Camera-type eye (tissue), 1 donor: ENCODE results near the gene SH2D1B. TPM values are rescaled to one million over a fixed set of nuclear protein-coding genes. Genes with fewer than 3 reads are reported as not detected.

ENCODE experiments used
- total RNA-seq: library from RNA; depleted of rRNA; stranded (reverse); fragments of >200 nt; gene quantifications from one replicate; pipeline ENCODE4 v1.2.3, GENCODE V29; 2014

Gene SH2D1B
- total RNA-seq, result 0.33 TPM

GRCh38 chr1:162412002-162412401 is at the start of gene SH2D1B:
SH2D1B (minus strand) TSS chr1:162412136; CDS start chr1:162412016, 120 bp downstream.

GRCh38 chr1:162381383-162381782 is 30.6 kb downstream of the SH2D1B start, which contains the start of gene C1orf226:
C1orf226 (plus strand) TSS chr1:162381728; CDS start chr1:162381902, 174 bp downstream.

GRCh38 chr1:162376691-162377090 is 35.2 kb downstream of the SH2D1B start, which contains the start of gene SPATA46:
SPATA46 (minus strand) TSS chr1:162376854; CDS start chr1:162376790, 64 bp downstream.

Other genes with a start within 250 kb of the SH2D1B start
- gene SPATA46, start 35.3 kb downstream of the SH2D1B start, total RNA-seq, result not detected
- 12.4 TPM for gene C1orf226, start 30.4 kb downstream of the SH2D1B start, total RNA-seq
- 50.5 TPM for gene UHMK1, start 85.7 kb upstream of the SH2D1B start, total RNA-seq
- 55.7 TPM for gene UAP1, start 149.6 kb upstream of the SH2D1B start, total RNA-seq
- 75.1 TPM for gene DDR2, start 220.3 kb upstream of the SH2D1B start, total RNA-seq